ENCODE measurements around the gene SH3BP5. TPM values are rescaled to one million over a fixed set of nuclear protein-coding genes. Genes with fewer than 3 reads are reported as not detected.

Gene SH3BP5
- total RNA-seq, 1 donor from 2014 or later, result 68.0 TPM

DNA sequence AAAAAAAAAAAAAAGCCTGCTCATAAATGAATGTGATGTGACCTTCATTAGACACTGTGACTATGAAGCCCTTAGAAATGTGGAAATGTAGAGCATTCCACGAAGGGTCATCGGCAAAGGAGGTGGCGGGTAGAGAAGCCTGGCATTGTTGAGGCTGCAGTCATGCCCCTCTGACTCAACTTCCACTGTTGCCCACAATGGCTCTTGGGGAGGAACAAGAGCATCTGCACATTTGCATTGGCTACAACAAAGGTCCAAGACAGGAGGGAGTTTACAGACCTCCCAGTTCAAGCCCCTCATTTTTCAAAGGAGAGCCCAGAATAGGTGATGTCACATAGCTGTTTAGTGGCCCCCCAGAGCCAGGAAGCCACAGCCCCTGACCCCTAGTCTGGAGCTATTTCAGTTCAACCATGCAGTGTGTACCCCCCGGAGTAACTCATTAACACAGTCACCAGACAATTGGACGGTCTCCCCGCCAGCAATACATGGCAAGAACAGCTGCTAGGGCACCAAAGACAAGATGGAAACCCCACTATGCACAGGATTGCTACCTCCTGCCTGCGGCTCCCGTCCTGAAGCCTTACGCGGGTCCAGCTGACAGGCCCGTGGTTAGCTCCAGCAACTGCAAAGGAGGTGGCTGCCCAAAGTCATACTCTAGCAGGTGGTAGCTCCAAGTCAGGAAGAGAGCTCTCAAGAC is 56.2 kb downstream of the SH3BP5 start:
- no peak for DNase-seq (ENCODE audit: low spot score)

DNA sequence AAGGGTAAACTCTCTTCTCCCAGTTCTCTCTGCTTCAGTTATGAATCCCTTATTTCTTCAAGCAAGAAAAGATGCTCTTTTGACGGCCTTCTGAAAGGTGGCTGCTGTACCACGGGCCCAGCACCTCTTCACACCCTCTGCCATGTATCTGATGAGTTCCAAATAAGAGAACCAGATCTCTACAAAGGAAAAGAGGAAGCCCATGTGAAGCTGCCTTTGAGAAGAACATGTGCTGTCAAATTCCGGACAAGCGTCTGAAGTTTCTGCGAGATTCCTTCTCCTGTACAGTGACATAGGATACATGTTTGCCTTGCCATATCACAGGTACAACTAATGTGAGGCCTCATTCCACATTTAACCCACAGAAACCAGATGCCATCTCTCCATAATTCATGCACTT is 59.2 kb downstream of the SH3BP5 start:
- DNase-seq (ENCODE audit: low spot score), result peak; percentile 15

DNA sequence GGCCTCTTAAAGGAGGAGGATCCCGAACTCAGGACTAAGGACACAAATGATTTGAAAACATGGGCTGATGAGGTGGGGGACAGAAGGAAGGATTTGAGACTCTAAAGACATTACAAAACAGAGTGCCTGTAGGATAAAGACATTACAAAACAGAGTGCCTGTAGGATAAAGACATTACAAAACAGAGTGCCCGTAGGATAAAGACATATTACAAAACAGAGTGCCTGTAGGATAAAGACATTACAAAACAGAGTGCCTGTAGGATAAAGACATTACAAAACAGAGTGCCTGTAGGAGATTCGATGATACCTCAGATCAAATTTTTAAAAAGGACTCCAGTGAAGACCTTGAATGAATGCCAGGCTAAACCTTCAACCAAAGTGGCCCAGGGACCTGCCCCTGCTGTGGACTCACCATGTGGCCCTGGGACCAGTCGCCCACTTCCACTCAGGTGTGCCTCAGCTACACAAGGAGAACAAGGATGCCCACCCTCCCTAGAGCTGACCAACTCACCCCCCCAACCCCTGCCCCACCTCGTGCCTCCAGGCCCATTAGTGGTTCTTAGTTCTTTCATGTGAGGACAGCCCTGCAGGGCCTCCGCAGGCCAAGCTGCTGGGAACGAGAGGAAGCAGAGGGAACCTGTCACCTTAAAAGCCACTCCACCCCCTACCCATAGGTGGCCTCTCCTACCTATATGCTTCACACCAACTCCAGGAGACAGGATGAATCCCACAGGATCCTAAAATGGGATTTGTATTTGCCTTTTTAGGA is 59.8 kb downstream of the SH3BP5 start:
- DNase-seq (ENCODE audit: low spot score), result no peak

DNA sequence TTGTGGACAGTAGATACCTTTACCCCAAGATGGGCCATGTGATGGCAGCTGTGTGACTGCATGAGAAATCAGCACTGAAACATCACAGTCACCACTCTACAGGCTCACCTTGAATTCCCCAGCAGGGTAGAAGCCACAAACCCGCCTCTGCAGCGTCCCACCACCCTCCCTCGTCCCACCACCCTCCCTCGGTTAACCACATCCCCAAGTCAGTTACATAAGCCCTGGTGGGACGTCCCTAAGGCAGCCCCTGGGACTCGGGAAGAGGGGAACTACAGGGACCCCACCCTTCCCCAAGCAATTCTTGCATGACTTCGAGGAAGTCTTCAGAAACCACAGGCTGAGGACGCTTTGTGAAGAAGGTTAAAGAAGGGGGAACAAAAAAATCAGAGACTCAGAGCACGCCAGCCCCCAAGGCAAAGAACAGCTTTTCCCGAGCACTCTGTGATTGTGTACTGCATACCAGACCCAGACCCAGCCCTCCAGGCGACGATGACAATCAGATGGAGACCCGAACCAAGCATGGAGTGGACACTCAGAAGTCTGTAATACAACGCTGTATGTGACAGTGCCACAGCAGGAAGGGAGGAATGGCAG is 60.5 kb downstream of the SH3BP5 start:
- no peak for DNase-seq (ENCODE audit: low spot score)

DNA sequence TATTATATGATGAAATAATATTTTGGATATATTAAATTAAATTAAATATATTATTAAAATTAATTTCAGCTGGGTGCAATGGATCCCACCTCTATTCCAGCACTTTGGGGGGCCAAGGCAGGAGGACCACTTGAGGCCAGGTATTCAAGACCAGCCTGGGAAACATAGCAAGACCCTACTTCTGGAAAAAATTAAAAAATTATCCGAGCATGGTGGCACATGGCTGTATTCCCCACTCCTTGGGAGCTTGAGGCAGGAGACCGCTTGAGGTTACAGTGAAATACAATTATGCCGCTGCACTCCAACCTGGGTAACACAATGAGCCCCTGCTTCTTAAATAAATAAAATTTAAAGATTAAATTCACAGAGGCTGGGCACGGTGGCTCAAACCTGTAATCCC is 61.4 kb downstream of the SH3BP5 start:
- DNase-seq (ENCODE audit: low spot score), result no peak

DNA sequence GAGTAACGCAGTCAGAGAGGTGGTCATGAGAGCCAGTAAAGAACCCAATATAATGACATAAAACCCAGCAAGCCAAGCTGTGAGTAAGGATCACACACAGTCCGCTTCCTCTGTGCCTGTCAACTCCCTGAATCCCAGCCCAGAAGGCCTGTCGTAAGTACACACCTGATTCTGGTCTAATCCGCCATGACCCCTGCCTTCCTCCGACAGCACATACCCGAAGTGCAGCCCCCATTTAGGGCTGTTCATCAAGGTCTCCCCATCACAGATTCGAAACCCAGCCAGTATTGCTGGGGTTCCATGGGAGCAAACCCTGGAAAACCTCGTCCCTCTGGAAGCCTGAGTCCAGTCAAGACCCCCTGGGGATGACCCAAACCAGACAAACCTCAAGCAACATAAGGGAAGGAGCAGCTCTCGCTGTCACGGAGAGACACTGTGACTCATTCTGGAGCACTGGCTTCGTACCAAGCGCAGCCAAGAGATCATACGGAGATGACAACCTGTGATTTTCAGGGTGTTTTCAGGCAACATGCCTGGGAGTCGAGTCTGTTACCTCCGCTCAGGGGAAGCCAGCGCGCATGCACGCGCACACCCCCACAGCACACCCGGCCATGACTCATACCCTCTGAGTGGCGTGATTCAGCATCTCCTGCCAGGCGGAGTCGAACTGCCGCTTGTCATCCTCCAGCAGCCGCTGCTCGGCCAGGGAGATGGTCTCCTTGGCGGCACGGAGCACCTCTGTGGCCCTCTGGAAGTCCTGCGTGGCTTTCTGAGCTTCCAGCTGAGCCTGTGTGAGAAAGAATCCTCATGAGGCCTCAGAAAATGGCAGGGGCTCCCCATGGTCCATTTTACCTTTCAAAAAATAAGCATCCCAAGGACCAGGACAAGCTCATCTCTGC is 63.0 kb downstream of the SH3BP5 start:
- DNase-seq (ENCODE audit: low spot score), result peak; percentile 91

DNA sequence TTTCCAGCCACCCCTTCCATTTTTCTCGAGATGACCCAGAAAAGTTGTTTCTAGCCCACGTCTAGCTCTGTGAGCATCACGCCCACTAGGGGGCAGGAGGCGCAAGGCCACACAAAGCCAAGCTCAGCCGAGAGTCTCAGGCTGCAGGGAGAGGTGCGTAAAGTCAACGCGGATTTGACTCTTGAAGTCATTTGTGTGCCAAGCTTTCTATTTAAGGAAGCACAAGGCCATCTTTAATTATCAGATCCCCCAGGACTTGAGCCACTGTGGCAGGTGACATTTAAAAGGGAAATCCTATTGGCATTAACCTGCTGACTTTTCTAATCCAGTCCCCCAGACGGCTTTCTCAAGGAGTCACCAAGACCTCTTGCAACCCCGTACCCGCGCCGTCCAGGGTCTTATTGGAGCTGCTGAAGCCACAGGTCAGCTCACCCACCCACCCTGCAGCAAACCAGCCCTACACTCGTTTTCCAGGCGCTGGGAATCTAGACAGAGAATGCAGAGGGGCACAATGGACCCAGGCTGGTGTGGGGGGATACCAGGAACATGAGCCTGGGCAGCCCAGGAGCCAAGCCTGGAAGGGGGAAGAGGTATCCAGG is 64.3 kb downstream of the SH3BP5 start:
- peak; percentile 87 for DNase-seq (ENCODE audit: low spot score)

DNA sequence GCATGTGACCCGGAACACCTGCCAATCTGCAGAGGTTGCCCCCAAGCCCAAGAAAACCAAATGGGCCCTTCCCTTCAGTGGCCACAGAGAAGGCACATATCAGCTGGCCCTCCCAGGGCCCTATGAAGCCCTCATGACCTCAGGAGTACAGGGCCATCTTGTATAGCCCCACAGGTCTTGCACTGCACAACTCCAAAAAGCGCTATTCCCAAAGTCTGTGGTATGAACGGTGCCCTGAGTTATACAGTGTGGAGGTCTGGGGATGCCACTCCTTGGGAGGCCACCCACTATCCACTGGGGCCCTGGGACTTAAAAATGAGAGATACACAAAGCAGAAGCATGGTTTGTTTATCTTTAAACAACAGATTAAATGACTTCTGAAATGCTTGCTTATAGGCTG is 64.9 kb downstream of the SH3BP5 start:
- DNase-seq (ENCODE audit: low spot score), result no peak

DNA sequence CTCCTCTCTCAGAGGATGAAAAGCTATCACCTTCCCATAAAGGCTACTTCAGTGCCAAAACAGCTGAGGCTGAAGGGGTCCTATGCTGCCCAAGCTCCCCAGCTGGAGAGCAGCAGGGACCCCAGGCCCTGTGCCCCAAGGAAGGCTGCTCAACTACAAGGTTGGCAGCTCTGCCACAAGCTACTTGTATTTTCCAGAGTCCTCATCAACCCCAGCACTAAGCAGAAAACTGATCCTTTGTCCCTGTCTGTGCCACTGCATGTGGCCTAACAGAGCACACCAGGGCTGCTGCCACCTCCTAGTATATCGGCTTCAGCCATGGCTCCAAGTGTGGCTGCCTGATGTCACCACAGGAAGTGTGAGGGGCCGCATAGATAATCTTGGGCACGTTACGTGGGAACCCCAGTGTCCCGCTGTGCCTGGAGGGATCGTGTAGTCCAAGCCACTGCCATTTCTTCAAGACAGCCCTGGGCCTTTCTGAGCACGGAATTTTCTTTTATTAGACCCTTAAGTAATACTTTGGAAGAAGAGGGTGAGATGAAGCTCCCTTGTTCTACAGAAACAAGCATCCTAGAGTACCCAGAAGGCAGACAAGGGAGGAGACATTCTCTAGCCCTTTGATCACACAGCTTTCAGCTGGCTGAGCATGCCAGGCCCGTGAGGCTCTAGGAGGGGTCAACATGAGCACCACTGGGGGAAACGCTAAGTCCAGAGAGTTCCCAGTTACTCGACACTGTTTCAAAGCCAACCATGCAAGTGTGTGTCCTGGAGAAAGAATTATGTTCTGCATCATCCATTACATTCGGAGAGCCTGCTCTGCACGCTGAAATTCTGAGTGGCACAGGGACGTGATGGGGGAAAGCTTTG is 65.6 kb downstream of the SH3BP5 start:
- DNase-seq (ENCODE audit: low spot score), result no peak

DNA sequence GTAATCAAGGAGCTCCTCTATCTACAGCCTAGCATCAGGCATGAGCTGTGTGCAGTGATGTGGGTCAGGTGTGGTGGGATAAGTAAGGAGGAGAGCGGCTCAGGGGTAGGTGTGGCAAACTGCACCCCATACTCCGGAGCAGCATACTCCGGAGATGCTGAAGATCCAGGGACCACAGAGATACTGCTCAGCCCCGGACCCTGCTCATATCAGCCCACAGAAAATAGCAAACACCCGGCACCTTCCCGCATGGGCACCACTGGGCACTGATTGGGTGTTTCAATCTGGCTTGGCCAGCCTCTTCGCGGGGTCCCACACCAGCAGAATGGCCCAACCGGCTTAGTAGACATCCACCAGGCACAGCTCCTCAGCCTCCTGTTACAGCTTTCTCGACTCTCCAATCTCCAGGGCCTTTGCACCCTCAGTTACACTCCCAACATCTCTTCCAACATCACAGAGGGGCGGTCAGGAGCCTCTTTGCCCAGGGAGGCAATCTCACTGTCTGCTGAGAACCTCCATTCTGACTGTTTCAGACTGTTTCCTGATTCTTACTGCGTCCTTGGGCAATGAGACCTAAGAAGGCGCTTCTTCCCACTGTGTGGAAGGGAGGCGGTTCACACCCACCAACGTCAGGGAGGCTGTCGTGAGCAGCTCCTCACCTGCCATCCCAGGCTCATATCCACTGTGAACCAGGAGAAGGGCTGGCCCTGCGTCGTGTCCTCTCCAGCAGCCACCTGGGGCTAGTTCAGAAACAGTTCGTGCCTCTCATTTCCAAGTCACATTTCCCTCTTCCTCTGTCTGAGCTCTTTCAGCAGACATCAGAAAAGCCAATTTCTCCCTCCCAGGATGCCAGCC is 66.5 kb downstream of the SH3BP5 start:
- DNase-seq (ENCODE audit: low spot score), result no peak

DNA sequence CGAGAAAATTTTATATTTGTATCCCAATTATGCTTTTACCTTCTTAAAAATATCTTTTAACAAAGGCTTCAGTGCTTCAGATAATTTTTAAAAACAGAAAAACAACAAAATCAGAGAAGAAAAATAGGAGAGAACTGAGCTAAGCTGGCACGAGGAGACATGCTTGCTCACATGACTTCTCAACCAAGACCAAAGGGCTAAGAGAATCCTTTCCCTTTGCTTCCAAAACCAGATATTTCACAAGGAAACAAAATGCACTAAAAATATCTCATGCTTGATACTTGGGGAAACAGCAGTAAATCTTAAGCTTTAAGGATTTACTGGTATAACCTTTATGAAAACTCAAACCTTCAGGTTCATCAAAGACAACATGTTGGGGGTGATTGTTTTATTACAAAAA is 67.9 kb downstream of the SH3BP5 start:
- no peak for DNase-seq (ENCODE audit: low spot score)

DNA sequence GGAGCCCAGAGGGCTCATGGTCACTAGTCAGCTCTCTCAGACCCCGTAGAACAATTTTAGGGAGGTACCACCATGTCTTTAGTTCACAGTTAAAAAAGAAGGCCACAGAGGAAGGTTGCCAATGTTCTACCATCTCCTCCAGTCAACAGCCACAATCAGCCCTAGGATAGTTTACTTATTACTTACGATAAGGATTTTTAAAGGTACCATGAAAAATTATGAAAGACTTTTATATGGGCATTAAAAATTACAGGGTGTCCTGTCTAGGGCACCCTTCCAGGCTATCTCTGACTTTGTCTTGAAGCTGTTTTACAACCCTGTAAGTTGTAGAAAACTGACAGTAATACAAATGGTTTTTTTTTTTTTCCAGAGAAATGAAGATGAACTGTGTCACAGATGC is 68.5 kb downstream of the SH3BP5 start:
- no peak for DNase-seq (ENCODE audit: low spot score)

DNA sequence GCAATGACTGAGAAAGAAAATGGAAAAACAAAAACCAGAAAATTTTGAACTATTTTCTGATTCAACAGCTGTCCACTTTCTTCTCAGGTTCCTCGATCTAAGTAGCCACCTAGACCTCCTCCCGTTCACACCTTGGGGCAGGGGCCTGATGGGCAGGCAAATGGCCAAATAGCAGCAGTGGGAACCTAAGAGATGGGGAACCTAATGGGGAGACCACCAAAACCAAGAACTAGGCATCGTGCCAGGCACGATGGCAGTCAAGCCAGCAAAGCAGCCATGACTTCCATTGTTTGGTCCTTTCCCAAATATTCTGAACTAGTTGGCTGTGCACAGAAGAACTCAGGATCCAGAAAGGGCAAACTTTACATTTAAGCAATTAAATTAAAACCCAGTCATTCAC is 69.3 kb downstream of the SH3BP5 start:
- no peak for DNase-seq (ENCODE audit: low spot score)

DNA sequence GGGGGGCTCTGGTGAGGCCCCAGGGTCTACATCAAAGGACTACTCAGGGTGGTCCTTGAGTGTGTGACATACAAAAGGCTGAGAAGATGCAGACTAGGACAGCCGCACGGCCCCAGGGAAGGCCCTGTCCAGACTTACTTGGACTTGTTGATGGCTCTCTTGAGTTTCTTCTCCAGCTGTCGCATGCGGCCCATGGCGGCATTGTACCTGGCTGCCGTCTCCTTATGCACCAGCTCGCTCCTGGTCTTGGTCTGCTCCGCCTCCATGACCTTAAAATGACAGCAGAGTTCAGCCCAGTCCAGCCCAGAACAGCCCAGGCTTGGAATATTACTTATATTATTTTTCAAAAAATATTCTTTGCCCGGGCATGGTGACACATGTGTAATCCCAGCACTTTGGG is 70.4 kb downstream of the SH3BP5 start:
- no peak for DNase-seq (ENCODE audit: low spot score)

DNA sequence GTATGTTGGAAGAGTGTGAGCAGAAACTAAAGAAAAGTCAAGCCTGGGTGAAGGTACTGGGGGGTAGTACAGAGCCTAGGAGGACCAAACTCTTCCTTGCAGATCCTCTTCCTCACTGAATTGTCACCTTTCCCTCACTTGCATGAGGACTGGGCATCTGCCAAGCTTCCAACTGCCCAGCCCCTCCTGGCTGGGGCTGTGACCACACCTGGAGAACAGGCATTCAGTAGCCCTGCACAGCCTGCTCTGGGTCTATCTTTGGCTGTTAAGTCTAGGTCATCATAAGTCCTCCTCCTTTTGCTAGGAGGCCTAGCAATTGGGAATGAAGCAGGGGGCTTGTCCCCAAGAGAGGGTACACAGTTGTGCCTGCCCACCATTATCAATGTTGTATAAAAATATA is 71.1 kb downstream of the SH3BP5 start:
- DNase-seq (ENCODE audit: low spot score), result no peak

DNA sequence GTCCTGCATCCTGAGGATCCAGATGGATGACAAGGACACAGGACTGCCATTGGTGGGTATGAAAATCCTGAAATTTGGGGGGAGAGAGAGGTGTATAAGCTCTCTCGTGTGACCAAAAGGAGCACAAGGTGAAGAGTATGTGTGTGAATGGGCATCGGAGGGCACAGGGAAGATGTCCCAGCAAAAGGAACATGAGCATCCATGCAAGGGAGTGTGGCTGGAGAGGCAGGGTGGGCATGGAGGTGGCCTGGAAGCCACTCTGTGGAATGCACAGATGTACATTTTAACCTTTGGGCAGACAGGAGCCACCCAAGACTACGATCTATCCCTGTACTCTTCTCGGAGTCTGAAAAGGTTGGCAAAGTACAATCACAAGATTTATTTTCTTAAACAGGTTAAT is 71.9 kb downstream of the SH3BP5 start:
- no peak for DNase-seq (ENCODE audit: low spot score)

DNA sequence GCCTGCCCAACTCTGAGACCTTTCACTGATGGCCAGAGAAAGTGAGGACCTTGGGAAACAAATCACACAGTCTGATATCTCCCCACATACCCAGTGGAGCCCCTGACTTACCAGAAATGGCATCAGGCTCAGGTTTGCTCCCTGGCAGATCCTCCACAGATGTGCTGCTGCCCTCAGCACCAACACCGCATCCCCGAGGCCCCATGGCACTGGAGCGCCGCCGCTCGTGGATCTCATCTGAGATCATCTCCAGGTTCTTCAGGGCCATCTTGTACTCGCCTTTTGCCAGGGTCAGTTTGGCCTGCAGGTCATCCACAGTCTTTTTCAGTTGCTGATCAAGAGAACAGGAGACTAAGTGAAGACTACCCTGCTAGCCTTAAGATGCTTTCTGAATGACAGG is 73.7 kb downstream of the SH3BP5 start:
- no peak for DNase-seq (ENCODE audit: low spot score)

DNA sequence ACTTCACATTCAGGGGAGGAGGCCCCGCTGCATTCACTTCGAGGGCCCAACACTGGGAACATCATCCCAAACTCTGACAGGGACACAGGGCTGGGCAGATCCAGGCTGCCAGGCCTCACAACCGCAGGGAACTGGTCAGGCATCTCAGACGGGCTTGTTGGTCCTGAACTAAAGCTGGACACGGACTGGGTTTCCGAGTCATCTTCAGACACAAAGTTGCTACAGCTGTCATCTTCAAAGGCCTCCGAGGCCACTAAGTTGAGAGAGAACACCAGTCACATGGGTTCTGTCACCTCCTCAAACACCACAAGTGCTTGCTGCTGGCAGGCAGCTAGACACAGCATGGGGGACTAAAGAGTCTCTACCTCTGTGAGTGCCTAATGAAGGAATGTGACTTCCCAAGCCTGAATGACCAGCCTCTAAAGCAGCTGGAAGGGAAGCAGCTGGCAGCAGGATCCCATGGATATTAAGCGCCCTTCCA is 75.5 kb downstream of the SH3BP5 start:
- DNase-seq (ENCODE audit: low spot score), result no peak

DNA sequence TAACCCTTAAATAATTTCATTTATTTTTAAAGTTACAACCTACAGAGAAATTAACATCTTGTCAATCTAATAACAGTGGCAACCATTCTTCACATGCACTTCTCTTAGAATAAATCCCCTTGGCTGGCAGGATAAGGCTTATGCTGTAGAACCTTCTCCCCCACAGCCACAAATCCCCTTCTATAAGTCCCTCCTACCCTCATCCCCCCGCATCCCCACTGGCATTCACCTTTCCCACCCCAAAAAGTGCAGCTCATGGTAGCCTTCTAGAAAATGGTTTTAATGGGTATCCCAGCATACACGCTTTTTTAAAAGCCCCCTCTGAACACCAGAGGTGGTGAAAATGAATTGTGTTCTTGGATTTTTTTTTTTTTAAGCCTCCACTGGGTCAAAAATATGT is 77.2 kb downstream of the SH3BP5 start:
- DNase-seq (ENCODE audit: low spot score), result no peak
